ENCODE data around the gene DPF3.

The DPF3 gene

DNA sequence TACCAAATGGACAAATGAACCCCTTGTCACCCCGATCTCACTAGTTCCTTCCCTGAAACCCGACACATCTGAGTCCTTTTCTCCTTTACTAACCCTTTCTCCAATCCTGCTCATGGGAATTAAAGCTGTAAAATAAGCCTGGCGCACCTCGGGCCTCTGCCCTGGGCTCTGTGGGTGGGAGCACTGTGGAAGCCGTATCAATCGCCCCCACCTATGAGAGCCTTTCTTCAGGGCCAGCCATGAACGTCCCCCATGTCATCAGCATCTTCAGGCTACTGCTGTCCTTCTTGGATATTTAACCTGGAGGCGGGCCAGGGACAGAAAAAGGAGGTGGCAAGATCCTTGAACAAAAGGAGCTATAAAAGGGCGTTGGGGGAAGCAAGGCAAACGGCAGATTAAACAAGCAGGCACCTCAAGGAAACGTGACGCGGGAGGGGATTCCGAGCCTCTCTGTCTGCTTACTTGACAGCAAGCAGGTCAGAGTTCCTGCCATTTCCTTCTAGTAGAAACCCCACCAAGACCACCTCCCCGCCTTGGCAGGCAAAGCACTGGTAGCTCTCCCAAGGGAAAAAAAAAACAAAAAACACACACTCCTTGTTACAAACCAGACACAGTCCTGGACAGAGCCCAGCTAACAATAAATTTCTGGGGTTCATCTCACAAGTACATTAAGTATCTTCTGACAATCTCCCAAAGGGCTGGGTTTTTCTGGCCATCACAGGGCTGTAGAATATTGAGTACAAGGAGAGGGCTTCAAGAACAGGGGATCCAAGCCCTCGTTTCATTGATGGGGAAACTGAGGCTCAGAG lies 62.9 kb downstream of the DPF3 start:
- no peak for DNase-seq

DNA sequence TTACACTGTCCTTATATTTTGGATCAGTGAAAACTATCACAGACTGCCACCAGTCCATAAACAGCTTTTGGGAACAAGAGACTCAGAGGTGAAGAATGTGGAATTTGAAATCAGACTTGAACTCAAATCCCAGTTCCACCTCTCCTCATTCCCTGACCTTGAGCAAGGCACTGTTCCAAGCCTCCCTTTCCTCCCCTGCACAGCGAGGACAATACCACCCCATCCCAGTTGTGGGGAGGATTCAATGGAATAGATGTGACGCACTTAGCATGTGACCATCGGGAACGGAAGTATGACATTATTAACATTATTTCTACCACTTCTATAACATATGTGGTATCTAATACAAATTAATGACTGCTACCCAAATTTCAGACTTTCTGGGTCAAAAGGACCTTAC lies 63.5 kb downstream of the DPF3 start:
- DNase-seq, result no peak

- no peak for DNase-seq
These were observed 65.3 kb downstream of the DPF3 start for GRCh38 chr14:72828604-72829003.

- DNase-seq, result no peak
These were observed 67.9 kb downstream of the DPF3 start for GRCh38 chr14:72826039-72826438.

DNA sequence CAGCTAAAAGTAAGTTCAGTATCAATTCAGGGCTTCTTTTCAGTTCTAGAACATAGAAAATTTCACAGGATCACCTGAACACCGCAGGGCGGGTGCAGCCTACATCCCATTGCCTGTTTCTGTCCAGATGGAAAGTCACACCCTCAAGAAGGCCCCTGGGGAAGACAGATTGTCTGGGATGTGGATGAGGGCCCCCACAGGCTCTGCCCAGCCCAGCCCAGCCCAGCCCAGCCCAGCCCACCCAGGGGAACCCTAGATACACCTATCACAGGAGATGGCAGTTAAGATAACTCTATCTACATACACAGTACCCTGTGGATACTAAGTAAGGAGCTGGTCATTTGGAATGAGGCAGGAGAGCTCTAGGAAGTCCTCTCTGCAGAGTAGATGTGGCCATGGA lies 68.4 kb downstream of the DPF3 start:
- DNase-seq, result no peak

GRCh38 chr14:72824051-72824450 lies 69.8 kb downstream of the DPF3 start:
- no peak for DNase-seq

- DNase-seq, result no peak
These were observed 70.8 kb downstream of the DPF3 start for GRCh38 chr14:72822946-72823611.

- no peak for DNase-seq
These were observed 74.9 kb downstream of the DPF3 start for GRCh38 chr14:72818998-72819397.

GRCh38 chr14:72816287-72816686 lies 77.6 kb downstream of the DPF3 start:
- no peak for DNase-seq

DNA sequence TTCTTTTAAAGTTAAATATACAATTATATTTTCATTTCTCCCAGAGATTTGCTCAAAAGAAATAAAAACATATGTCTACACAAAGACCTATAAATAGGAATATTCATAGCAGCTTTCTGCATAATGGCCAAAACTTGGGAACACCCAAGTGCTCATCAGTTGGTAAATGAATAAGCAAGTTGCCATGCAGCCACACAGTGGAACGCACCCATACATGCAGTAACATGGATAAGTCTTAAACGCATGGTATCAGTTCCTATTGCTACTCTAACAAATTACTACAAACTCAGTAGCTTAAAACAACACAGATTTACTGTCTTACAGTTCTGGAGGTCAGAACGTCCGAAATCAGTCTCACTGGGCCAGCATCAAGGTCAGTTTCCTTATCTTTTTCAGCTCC lies 78.5 kb downstream of the DPF3 start:
- no peak for DNase-seq

- DNase-seq, result no peak
These were observed 81.5 kb downstream of the DPF3 start for GRCh38 chr14:72812292-72812851.

DNA sequence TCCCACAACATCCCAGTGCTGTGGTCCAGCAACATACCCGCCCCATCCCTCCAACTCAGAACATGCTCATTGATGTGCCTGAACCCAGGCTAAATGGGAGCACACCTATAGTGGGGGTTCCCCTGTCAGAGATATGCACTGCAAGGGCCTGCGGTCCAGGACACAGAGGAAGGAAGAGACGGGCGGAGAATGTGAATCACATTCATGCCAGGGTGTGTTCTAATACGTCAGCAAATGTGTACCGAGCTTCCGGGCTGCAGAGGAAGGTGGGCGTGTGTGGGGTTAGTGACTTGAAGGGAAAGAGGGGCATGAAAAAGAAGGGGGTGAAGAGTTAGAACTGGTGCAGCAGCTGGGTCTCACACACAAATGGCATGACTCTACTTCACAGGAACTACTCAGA lies 83.7 kb downstream of the DPF3 start:
- no peak for DNase-seq

- no peak for DNase-seq
These were observed 84.8 kb downstream of the DPF3 start for GRCh38 chr14:72809063-72809462.

- DNase-seq, result no peak
These were observed 85.3 kb downstream of the DPF3 start for GRCh38 chr14:72808564-72808963.

GRCh38 chr14:72802588-72802946 lies 91.3 kb downstream of the DPF3 start:
- no peak for DNase-seq

GRCh38 chr14:72801836-72802587 lies 91.9 kb downstream of the DPF3 start:
- no peak for DNase-seq

DNA sequence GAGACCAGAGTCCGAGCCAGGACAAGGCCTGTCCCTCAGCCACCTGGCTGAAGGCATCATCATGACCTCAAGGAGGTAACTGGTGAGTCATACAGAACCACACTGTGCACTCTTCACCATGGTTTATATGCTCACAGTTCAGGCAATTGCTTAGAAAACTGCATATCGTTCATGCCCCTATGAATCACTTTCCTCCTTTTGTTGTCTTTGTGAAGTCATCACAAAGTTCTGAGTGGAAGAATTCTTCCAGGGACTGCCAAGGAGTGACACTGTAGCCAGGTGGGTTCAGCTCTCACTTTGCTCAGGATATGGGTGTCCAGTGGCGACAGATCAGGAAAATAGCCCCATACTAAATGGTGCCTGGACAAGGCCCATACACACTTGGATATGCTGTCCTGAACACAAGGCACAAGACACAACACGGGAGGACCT lies 92.5 kb downstream of the DPF3 start:
- DNase-seq, result no peak

DNA sequence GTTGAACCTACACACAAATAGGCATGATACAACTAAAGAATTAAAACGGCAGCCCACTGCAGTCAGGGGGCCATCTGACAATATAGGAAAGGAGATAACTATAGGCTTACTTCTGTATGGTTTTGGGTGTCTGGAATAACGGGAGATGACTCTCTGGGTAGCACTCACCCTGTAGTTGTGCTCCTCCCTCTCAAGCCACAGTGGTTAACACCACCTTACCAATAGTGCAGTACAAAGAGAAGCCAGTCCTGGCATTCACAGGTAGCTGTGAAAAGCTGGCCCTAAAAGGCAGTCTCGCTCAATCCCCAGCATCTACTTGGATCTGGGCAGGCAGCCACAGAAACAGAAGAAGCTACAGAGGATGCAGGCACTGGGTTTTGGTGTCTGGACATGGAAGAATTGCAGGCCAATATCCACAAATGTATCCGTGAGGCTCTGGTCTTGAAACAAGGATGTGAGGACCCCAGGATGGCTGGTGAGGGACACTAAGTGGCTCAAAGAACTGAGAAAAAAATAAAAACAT lies 93.0 kb downstream of the DPF3 start:
- DNase-seq, result no peak

GRCh38 chr14:72800296-72800695 lies 93.6 kb downstream of the DPF3 start:
- DNase-seq, result no peak

DNA sequence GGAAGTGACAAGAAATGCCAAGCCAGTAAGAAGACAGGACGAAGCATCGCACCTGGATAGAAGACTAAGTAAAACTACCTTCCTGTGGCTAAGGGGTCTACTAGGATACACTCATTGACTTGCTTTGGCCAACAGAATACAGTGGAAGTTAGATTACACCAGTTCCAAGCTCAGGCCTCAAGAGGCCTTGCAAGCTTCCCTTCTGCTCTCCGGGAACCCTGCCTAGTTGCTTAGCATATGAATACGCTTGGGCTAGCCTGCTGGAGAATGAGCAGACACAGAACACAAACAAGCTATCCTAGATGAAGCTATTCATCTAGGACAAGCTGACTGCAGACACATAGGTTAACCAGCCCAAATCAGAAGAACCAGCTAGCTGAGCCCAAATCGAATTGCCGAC lies 97.0 kb downstream of the DPF3 start:
- no peak for DNase-seq

DNA sequence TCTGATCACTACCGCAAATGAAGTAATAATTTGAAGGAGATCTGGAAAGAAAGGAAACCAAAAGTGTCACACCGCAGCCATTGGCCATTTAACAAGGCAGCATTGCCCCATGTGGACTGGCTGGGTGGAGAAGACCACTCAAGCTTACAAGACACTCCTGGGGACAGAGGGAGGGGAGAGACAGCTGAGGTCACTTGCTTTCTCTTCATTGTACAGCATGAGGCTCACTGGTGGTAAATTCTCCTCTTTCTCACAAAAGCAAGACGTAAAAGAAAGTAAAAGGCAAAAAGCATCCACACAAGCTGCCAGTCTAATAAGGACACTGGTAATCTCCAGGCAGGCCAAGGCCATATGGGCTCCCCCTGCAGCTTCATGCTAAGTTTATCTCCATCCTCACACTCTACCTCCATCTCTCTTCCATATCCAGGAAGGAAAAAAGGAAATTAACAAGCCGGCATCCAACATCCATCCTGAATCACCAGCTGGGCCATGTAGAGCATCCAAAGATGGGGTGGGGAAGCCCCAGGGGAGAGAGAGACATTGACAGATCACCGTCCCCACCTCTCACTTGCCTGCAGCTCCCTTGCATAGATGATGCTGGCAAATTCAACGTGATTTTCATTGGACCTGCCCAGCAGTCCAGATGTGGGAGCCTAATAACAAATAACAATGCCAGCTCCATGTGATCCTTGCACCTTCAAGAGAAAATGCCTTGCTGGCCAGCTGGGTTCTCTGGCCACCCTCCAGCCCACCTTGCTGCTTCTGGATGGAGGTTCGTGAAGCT lies 100.6 kb downstream of the DPF3 start:
- no peak for DNase-seq

GRCh38 chr14:72792051-72792788 lies 101.7 kb downstream of the DPF3 start:
- DNase-seq, result no peak

All from NCI-H524 treated with DMSO at 0.1 percent for 48 hours (cell line).